Measurements from ENCODE around the gene MKRN2. TPM values are rescaled to one million over a fixed set of nuclear protein-coding genes. Genes with fewer than 3 reads are reported as not detected.

Gene MKRN2
- total and polyA plus RNA-seq, 2 of the 4 experiments (the other 2 are of a cell fraction), result 44.4 to 65.6 TPM

DNA sequence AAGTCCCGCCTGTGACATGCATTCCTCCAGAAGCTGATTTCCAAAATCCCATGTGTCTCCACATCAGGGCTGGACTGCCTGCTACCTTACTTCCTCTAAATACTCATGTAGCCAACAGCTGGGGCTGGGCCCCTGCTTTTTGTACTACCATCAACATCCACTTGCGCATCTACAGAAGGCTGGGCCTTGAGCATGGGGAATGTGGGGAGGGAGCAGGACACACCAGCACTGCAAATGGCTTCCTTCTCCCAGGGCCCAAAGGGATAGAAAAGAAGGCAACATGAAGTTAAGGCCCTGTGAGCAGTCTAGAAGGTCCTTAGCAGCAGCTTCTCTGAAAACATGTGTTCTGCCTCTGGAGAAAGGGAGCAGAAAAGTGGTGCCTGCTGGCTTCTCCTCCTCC lies 27.2 kb downstream of the MKRN2 start:
- Histone ChIP-seq H3K9me1 (ENCODE audit: insufficient read depth, low read length) (peaks cover 10% of the 10 kb centered on the region), H3K27ac (ENCODE audit: insufficient read depth, low read length) (no peak overlapping the region), H4K8ac (ENCODE audit: low read depth in 2 of 2, low read length in 2 of 2) (no peak overlapping the region), H3K56ac (ENCODE audit: extremely low read depth, insufficient read depth, low read length) (no peak overlapping the region), H2BK15ac (ENCODE audit: low read depth, low read length) (no peak overlapping the region), H2AK5ac (ENCODE audit: low read depth, low read length) (no peak overlapping the region), H3K36me3 (ENCODE audit: control insufficient read depth, insufficient read depth, low read length) (peaks cover 65% of the 10 kb centered on the region), H3K9me3 (ENCODE audit: control insufficient read depth, insufficient read depth, low read length) (no peaks in the 10 kb centered on the region), H4K5ac (ENCODE audit: low read depth, low read length) (no peak overlapping the region), H3K9ac (ENCODE audit: low read depth, low read length) (no peak overlapping the region), H3K27me3 (ENCODE audit: control insufficient read depth, insufficient read depth, low read length) (no peaks in the 10 kb centered on the region), H3K79me1 (ENCODE audit: low read depth in 1 of 2, low read length in 2 of 2) (peaks cover 32 to 83% of the 10 kb centered on the region in 2 experiments), H2BK120ac (ENCODE audit: low read depth, low read length) (no peak overlapping the region), H3K14ac (replicated peaks; ENCODE audit: low read depth, low read length) (no peak overlapping the region), H2BK5ac (ENCODE audit: low read depth, low read length, poor library complexity, severe bottlenecking) (no peak overlapping the region), H2BK20ac (ENCODE audit: low read depth, low read length) (no peak overlapping the region), H3K4me3 (ENCODE audit: insufficient read depth, low read depth, low read length) (no peak overlapping the region), H3K4me1 (ENCODE audit: control insufficient read depth, insufficient read depth, low read length) (peaks cover 12% of the 10 kb centered on the region), H4K20me1 (ENCODE audit: insufficient read depth, low read length) (peaks cover 44% of the 10 kb centered on the region), H3K4me2 (ENCODE audit: low read depth, low read length) (no peak overlapping the region), H2AK9ac (replicated peaks; ENCODE audit: low read depth, low read length, poor library complexity) (no peak overlapping the region), H3K23ac (ENCODE audit: low read depth, low read length) (no peak overlapping the region), H3K4ac (ENCODE audit: low read depth, low read length) (no peak overlapping the region), H2AFZ (replicated peaks; ENCODE audit: low read length, poor library complexity) (no peak overlapping the region), H4K91ac (ENCODE audit: insufficient read depth, low read depth, low read length) (no peak overlapping the region), H3K18ac (ENCODE audit: low read depth, low read length) (no peak overlapping the region)
- BruUV-seq (replicated peaks), result no TSS peak
- TF ChIP-seq CHD1 (IDR thresholded peaks at IDR 0.05; ENCODE audit: low read depth, low read length) (no peak), NFE2L2 (IDR thresholded peaks at IDR 0.05; ENCODE audit: low read depth, low read length) (no peak), FOS (IDR thresholded peaks at IDR 0.05; ENCODE audit: low read depth, low read length) (no peak), MAZ (IDR thresholded peaks at IDR 0.05; ENCODE audit: borderline replicate concordance, low read depth, low read length) (no peak), SMC3 (IDR thresholded peaks at IDR 0.05; ENCODE audit: low read depth, low read length) (no peak), MXI1 (IDR thresholded peaks at IDR 0.05; ENCODE audit: borderline replicate concordance, low read depth, low read length) (no peak), BHLHE40 (IDR thresholded peaks at IDR 0.05; ENCODE audit: low read depth, low read length) (no peak), POLR2A (IDR thresholded peaks at IDR 0.05; ENCODE audit: low read depth, low read length) (no peak), RAD21 (IDR thresholded peaks at IDR 0.05; ENCODE audit: low read length) (no peak), RFX5 (IDR thresholded peaks at IDR 0.05; ENCODE audit: low read depth, low read length) (no peak), CEBPB (IDR thresholded peaks at IDR 0.05; ENCODE audit: low read depth, low read length) (no peak), RCOR1 (IDR thresholded peaks at IDR 0.05; ENCODE audit: insufficient replicate concordance, low read length) (no peak)
- TF ChIP-seq, protein P1, sequence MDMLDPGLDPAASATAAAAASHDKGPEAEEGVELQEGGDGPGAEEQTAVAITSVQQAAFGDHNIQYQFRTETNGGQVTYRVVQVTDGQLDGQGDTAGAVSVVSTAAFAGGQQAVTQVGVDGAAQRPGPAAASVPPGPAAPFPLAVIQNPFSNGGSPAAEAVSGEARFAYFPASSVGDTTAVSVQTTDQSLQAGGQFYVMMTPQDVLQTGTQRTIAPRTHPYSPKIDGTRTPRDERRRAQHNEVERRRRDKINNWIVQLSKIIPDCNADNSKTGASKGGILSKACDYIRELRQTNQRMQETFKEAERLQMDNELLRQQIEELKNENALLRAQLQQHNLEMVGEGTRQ (IDR thresholded peaks at IDR 0.05; ENCODE audit: low read depth, low read length), result no peak
- TF ChIP-seq, protein P2, sequence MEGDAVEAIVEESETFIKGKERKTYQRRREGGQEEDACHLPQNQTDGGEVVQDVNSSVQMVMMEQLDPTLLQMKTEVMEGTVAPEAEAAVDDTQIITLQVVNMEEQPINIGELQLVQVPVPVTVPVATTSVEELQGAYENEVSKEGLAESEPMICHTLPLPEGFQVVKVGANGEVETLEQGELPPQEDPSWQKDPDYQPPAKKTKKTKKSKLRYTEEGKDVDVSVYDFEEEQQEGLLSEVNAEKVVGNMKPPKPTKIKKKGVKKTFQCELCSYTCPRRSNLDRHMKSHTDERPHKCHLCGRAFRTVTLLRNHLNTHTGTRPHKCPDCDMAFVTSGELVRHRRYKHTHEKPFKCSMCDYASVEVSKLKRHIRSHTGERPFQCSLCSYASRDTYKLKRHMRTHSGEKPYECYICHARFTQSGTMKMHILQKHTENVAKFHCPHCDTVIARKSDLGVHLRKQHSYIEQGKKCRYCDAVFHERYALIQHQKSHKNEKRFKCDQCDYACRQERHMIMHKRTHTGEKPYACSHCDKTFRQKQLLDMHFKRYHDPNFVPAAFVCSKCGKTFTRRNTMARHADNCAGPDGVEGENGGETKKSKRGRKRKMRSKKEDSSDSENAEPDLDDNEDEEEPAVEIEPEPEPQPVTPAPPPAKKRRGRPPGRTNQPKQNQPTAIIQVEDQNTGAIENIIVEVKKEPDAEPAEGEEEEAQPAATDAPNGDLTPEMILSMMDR (conservative IDR thresholded peaks at IDR 0.05; ENCODE audit: low read depth, low read length), result no peak
- TF ChIP-seq, protein P3, sequence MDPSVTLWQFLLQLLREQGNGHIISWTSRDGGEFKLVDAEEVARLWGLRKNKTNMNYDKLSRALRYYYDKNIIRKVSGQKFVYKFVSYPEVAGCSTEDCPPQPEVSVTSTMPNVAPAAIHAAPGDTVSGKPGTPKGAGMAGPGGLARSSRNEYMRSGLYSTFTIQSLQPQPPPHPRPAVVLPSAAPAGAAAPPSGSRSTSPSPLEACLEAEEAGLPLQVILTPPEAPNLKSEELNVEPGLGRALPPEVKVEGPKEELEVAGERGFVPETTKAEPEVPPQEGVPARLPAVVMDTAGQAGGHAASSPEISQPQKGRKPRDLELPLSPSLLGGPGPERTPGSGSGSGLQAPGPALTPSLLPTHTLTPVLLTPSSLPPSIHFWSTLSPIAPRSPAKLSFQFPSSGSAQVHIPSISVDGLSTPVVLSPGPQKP (IDR thresholded peaks at IDR 0.05; ENCODE audit: borderline replicate concordance, low read depth, low read length), result no peak
- in situ Hi-C loops (cut with MboI; ENCODE audit: low sequenced_read_pairs), result no loop called here
- 90% methylated on average over 1 of the region's 2 CpGs; no CpG with 5 or more reads in 1 of the 2 experiments for WGBS, 2 experiments (ENCODE audit: extremely low coverage in 2 of 2, insufficient read length in 1 of 2)
- DNase-seq (no peak), ATAC-seq (ENCODE audit: low read depth) (no peak)
- CTCF ChIA-PET, result no interaction called here
- intact Hi-C loops (cut with micrococcal nuclease), result no loop called here
- dilution Hi-C loops (cut with HindIII; ENCODE audit: low sequenced_read_pairs, unreplicated experiment), result no loop called here
- POLR2A ChIA-PET (ENCODE audit: unreplicated experiment), result no interaction called here

Measured in IMR-90 (cell line).